Breast epithelium (tissue), 3 donors: ENCODE measurements around the gene ART1.

ENCODE experiments used
- CTCF ChIP-seq, 3 donors: fragments of 450-650 bp; IDR thresholded peaks; one replicate each; pipeline ENCODE4 v1.5.1; 2016 to 2017; ENCODE audit warnings: antibody characterized with exemption in 3 of 3, mild to moderate bottlenecking in 3 of 3, moderate library complexity in 3 of 3
- POLR2A ChIP-seq: fragments of 450-650 bp; IDR thresholded peaks from one replicate; pipeline ENCODE4 v1.6.1; 2016; ENCODE audit warnings: antibody characterized with exemption, mild to moderate bottlenecking, moderate library complexity
- POLR2AphosphoS5 ChIP-seq, 3 donors: sonication (generic); formaldehyde crosslinking; IDR thresholded peaks; one replicate each; pipeline ENCODE4 v1.6.1; 2017; ENCODE audit warnings: antibody characterized with exemption in 3 of 3

GRCh38 chr11:3626250-3626960, 18.5 kb upstream of the ART1 start:
- TF ChIP-seq POLR2A = no peak
- no peak for TF ChIP-seq POLR2AphosphoS5 (IDR thresholded peaks at IDR 0.05)
- no peak for TF ChIP-seq CTCF (IDR thresholded peaks at IDR 0.05)
